ENCODE results near the gene RIC3.

- TF ChIP-seq CTCF (IDR thresholded peaks at IDR 0.05) (no peak), EP300 (IDR thresholded peaks at IDR 0.05) (no peak), POLR2A (IDR thresholded peaks at IDR 0.05) (no peak), POLR2AphosphoS5 (IDR thresholded peaks at IDR 0.05) (no peak)
Measured at GRCh38 chr11:8063324-8063723, 105.5 kb downstream of the RIC3 start.
